ENCODE measurements around the gene GP1BA. TPM values are rescaled to one million over a fixed set of nuclear protein-coding genes. Genes with fewer than 3 reads are reported as not detected.
A peak's percentile ranks its signal among the peaks of the same experiment; 100 is the strongest.

The GP1BA gene
- total RNA-seq, 1 donor from 2014 or later = 0.22 TPM

- Histone ChIP-seq H3K4me3 (no peak overlapping the region), H3K27ac (replicated peaks) (peak overlapping the region; percentile 58), H3K4me1 (peaks cover 26% of the 10 kb centered on the region), H3K27me3 (ENCODE audit: low read depth) (no peaks in the 10 kb centered on the region), H3K9me3 (replicated peaks) (no peaks in the 10 kb centered on the region), H3K36me3 (peaks cover 52% of the 10 kb centered on the region)
- intact Hi-C loops (cut with micrococcal nuclease) = no loop called here
- DNase-seq = no peak
- no peak for TF ChIP-seq CTCF (IDR thresholded peaks at IDR 0.05; ENCODE audit: borderline replicate concordance)
Measured at GRCh38 chr17:4958102-4958501, 26.0 kb downstream of the GP1BA start.

GRCh38 chr17:4959261-4959965, 27.3 kb downstream of the GP1BA start:
- H3K27ac ChIP-seq (replicated peaks) = no peak overlapping the region
- H3K4me3 ChIP-seq = no peak overlapping the region
- H3K4me1 ChIP-seq = peaks cover 17% of the 10 kb centered on the region
- no peaks in the 10 kb centered on the region for H3K9me3 ChIP-seq (replicated peaks)
- TF ChIP-seq CTCF (IDR thresholded peaks at IDR 0.05; ENCODE audit: borderline replicate concordance) = no peak
- intact Hi-C loops (cut with micrococcal nuclease) = no loop called here
- no peak for DNase-seq
- H3K27me3 ChIP-seq (ENCODE audit: low read depth) = no peaks in the 10 kb centered on the region
- H3K36me3 ChIP-seq = peaks cover 53% of the 10 kb centered on the region

- TF ChIP-seq CTCF (IDR thresholded peaks at IDR 0.05; ENCODE audit: borderline replicate concordance) = no peak
- no peak overlapping the region for H3K27ac ChIP-seq (replicated peaks)
- H3K27me3 ChIP-seq (ENCODE audit: low read depth) = no peaks in the 10 kb centered on the region
- H3K4me3 ChIP-seq = no peak overlapping the region
- intact Hi-C loops (cut with micrococcal nuclease) = no loop called here
- H3K4me1 ChIP-seq = peaks cover 21% of the 10 kb centered on the region
- DNase-seq = no peak
- peaks cover 56% of the 10 kb centered on the region for H3K36me3 ChIP-seq
- no peaks in the 10 kb centered on the region for H3K9me3 ChIP-seq (replicated peaks)
Measured at GRCh38 chr17:4960279-4960922, 28.3 kb downstream of the GP1BA start.

- intact Hi-C loops (cut with micrococcal nuclease) = no loop called here
- H3K36me3 ChIP-seq = peaks cover 41% of the 10 kb centered on the region
- no peaks in the 10 kb centered on the region for H3K9me3 ChIP-seq (replicated peaks)
- peak overlapping the region; percentile 98 for H3K27ac ChIP-seq (replicated peaks)
- no peak for DNase-seq
- no peak for TF ChIP-seq CTCF (IDR thresholded peaks at IDR 0.05; ENCODE audit: borderline replicate concordance)
- peak overlapping the region; percentile 90 for H3K4me3 ChIP-seq
- peaks cover 42% of the 10 kb centered on the region for H3K4me1 ChIP-seq
- no peaks in the 10 kb centered on the region for H3K27me3 ChIP-seq (ENCODE audit: low read depth)
Measured at GRCh38 chr17:4965311-4965986, 33.4 kb downstream of the GP1BA start.

- peak; percentile 98 for DNase-seq
- intact Hi-C loops (cut with micrococcal nuclease) = no loop called here
- H3K27ac ChIP-seq (replicated peaks) = peak overlapping the region; percentile 98
- TF ChIP-seq CTCF (IDR thresholded peaks at IDR 0.05; ENCODE audit: borderline replicate concordance) = no peak
- peak overlapping the region; percentile 90 for H3K4me3 ChIP-seq
- no peaks in the 10 kb centered on the region for H3K27me3 ChIP-seq (ENCODE audit: low read depth)
- H3K4me1 ChIP-seq = peaks cover 45% of the 10 kb centered on the region
- H3K36me3 ChIP-seq = peaks cover 27% of the 10 kb centered on the region
- no peaks in the 10 kb centered on the region for H3K9me3 ChIP-seq (replicated peaks)
Measured at GRCh38 chr17:4966844-4967538, 34.9 kb downstream of the GP1BA start.

Measured in left ventricle myocardium inferior (tissue), 1 donor.